ENCODE measurements around the gene GPR61.

GPR61 gene

GRCh38 chr1:109567877-109568672 is 28.4 kb downstream of the GPR61 start:
- ChIA-PET CTCF (interaction anchor here (0.6 to 2.7 kb wide), 8 partner anchors 12 to 460 kb away, joined by 3 to 8 read pairs (median 4); no protein-coding TSS in a partner anchor), POLR2A (interaction anchor here (1.2 kb wide), 1 partner anchor 20 kb away, joined by 4 read pairs; the partner anchor contains the start of gene GNAI3)
- Histone ChIP-seq H3K36me3 (ENCODE audit: control insufficient read depth in 2 of 2, insufficient read depth in 1 of 2, low read length in 2 of 2) (no peaks in the 10 kb centered on the region; a peak in 1 of 3 replicates), H3K27ac (ENCODE audit: extremely low read depth, low read depth, low read length) (no peak overlapping the region), H3K4me3 (ENCODE audit: low read depth, low read length) (no peak overlapping the region), H3K4me1 (ENCODE audit: control insufficient read depth, insufficient read depth, low read length) (peaks cover 20% of the 10 kb centered on the region; the same call in 1 of the 2 replicates), H3K9me3 (ENCODE audit: control insufficient read depth, insufficient read depth, low read depth, low read length) (no peaks in the 10 kb centered on the region)
- TF ChIP-seq ZNF830 (tag by site-specific recombination; IDR thresholded peaks at IDR 0.05; ENCODE audit: low read depth) (no peak), ZNF311 (tag by site-specific recombination; IDR thresholded peaks at IDR 0.05; ENCODE audit: borderline replicate concordance) (no peak), ZBTB6 (tag by site-specific recombination; IDR thresholded peaks at IDR 0.05) (peak; percentile 73; the same call in 1 of the 2 replicates), ZNF654 (tag by site-specific recombination; IDR thresholded peaks at IDR 0.05; ENCODE audit: low read depth) (no peak), SETDB1 (IDR thresholded peaks at IDR 0.05; ENCODE audit: insufficient read length, low read length) (no peak), ZNF138 (tag by site-specific recombination; IDR thresholded peaks at IDR 0.05; ENCODE audit: borderline replicate concordance) (no peak), ZNF132 (tag by site-specific recombination; IDR thresholded peaks at IDR 0.05; ENCODE audit: borderline replicate concordance) (no peak), ZNF645 (tag by site-specific recombination; IDR thresholded peaks at IDR 0.05) (no peak), PRDM6 (tag by site-specific recombination; IDR thresholded peaks at IDR 0.05) (peak; percentile 52), TCF7L2 (IDR thresholded peaks at IDR 0.05; ENCODE audit: borderline replicate concordance, low read depth, low read length) (no peak), ZNF394 (tag by site-specific recombination; IDR thresholded peaks at IDR 0.05; ENCODE audit: borderline replicate concordance) (peak; percentile 93), PRDM10 (tag by site-specific recombination; IDR thresholded peaks at IDR 0.05) (peak; percentile 60; the same call in 1 of the 2 replicates), ZNF274 (IDR thresholded peaks at IDR 0.05; ENCODE audit: low read length) (no peak), ZNF274 (tag by site-specific recombination; IDR thresholded peaks at IDR 0.05; ENCODE audit: borderline replicate concordance) (no peak), ZNF433 (tag by site-specific recombination; IDR thresholded peaks at IDR 0.05; ENCODE audit: low read depth) (no peak)
